ENCODE measurements around the gene MBOAT7.
"Not testable (repeated sequence)": the region's sequence is repeated elsewhere in the genome, so short reads cannot be mapped to it uniquely, and the experiment has no call there.

Gene MBOAT7

DNA sequence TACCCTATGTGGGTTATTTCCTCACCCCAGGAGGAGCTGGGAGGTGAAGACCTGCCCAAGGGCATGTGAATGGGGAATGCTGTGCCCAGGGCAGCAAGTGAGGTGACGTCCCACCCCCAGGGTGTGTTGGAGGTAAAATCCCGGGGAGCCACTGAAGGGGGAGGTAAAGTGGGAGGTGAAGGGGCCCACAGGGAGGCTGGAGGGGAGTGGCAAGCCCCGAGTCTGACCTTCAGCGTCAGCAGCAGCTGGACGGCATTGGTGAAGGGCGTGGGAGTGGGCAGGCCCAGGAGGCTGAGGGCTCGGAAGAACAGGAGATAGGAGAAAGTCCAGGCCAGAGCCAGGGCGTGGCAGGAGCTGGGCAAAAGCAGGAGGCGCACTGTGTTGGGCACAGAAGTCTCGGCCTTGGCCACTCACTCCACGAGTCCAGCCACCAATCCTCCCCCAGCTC lies 2.4 kb downstream of the MBOAT7 start:
- H3K4me3 ChIP-seq = no peak overlapping the region
- DNase-seq (ENCODE audit: low spot score) = no peak
- TF ChIP-seq CTCF (IDR thresholded peaks at IDR 0.05) = no peak
- H3K27ac ChIP-seq = no peak overlapping the region

DNA sequence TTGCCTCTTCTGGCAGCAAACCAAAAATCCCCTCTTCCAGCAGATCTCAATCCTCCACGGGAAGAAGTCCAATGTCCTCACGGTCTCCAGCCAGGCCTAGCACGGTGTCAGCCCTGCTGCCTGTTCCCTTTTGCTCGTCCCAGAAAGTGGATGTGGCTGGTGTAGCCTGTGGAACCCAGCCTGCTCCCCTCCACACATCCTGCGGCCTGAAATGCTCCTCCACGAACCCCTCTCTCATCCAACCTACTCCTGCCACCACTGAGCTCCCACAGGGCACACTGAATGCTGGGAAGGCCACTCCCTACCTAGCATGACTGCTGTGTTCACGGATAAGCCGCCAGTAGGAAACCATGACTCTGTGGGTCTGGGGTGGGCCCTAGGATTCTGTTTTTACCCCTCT lies 3.0 kb downstream of the MBOAT7 start:
- H3K27ac ChIP-seq = no peak overlapping the region

GRCh38 chr19:54183431-54183830 lies 5.9 kb downstream of the MBOAT7 start:
- DNase-seq (ENCODE audit: low spot score) = no peak
- TF ChIP-seq CTCF (IDR thresholded peaks at IDR 0.05) = no peak
- H3K27ac ChIP-seq = no peak overlapping the region
- H3K4me3 ChIP-seq = no peak overlapping the region

More for the DNA sequence above, 3.0 kb downstream of the MBOAT7 start:
- TF ChIP-seq CTCF (IDR thresholded peaks at IDR 0.05) = no peak
- H3K4me3 ChIP-seq = no peak overlapping the region
- no peak for DNase-seq (ENCODE audit: low spot score)

- H3K4me3 ChIP-seq; H3K27ac ChIP-seq; DNase-seq (ENCODE audit: low spot score): not testable (repeated sequence)
Observed at GRCh38 chr19:54181894-54182293, 7.5 kb downstream of the MBOAT7 start.

- no peak overlapping the region for H3K27ac ChIP-seq
- TF ChIP-seq CTCF (IDR thresholded peaks at IDR 0.05) = no peak
- no peak for DNase-seq (ENCODE audit: low spot score)
- H3K4me3 ChIP-seq = no peak overlapping the region
Observed at GRCh38 chr19:54180691-54181091, 8.7 kb downstream of the MBOAT7 start.

- Histone ChIP-seq H3K4me3 (no peak overlapping the region), H3K27ac (no peak overlapping the region)
- DNase-seq (ENCODE audit: low spot score) = no peak
- TF ChIP-seq CTCF (IDR thresholded peaks at IDR 0.05) = no peak
Observed at GRCh38 chr19:54179921-54180461, 9.4 kb downstream of the MBOAT7 start.

DNA sequence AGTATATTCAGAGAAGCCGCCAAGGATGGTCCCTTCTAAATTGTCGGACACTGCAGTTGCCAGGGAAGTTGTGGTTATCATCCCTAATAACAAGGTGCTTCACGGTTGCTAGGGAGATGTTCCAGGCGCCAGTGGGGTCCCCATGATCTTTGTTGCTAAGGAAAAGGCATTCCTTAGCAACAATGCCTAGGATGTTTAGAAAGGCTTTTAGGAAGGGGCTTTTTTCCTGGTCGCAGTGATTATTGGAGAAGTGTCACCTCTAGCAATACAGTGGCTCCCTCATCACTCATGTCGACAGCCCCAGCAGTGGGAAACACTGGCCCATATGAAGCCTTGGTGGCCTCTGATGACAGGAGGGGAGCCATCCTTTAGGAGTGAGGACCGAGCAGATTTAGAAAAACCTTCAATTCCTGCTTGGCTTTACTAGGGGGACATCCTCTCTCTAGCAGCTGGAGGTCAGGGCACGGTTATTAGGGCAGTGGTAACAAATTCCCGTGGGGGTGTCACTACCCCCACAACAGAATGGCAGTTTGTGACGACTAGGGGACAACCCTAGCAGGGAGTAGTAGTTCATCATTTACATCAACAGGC lies 10.0 kb downstream of the MBOAT7 start:
- no peak overlapping the region for H3K4me3 ChIP-seq
- DNase-seq (ENCODE audit: low spot score) = no peak
- no peak overlapping the region for H3K27ac ChIP-seq
- TF ChIP-seq CTCF (IDR thresholded peaks at IDR 0.05) = no peak

Data from coronary artery (tissue), 2 donors.